VCaP (cell line): ENCODE data around the gene DPF3.

Source experiments
- H3K27ac ChIP-seq: fragments of 450-650 bp; 2 replicates; pipeline ENCODE4 v1.5.1; 2017
- CTCF ChIP-seq: fragments of 450-650 bp; conservative IDR thresholded peaks from 2 replicates; pipeline ENCODE4 v1.5.1; 2017; ENCODE audit warnings: mild to moderate bottlenecking, moderate library complexity

DPF3 gene

GRCh38 chr14:72740504-72740961, 153.4 kb downstream of the DPF3 start:
- no peak for TF ChIP-seq CTCF
- H3K27ac ChIP-seq: no peak overlapping the region

- H3K27ac ChIP-seq: no peak overlapping the region
- TF ChIP-seq CTCF: no peak
These were observed 154.2 kb downstream of the DPF3 start for GRCh38 chr14:72739446-72740405.

GRCh38 chr14:72738161-72738611, 155.7 kb downstream of the DPF3 start:
- no peak overlapping the region for H3K27ac ChIP-seq

GRCh38 chr14:72737560-72737943, 156.3 kb downstream of the DPF3 start:
- no peak for TF ChIP-seq CTCF

More at GRCh38 chr14:72738161-72738611, 155.7 kb downstream of the DPF3 start:
- TF ChIP-seq CTCF: no peak

GRCh38 chr14:72736786-72737559, 156.9 kb downstream of the DPF3 start:
- no peak for TF ChIP-seq CTCF
- H3K27ac ChIP-seq: no peak overlapping the region

More at GRCh38 chr14:72737560-72737943, 156.3 kb downstream of the DPF3 start:
- H3K27ac ChIP-seq: no peak overlapping the region

- no peak overlapping the region for H3K27ac ChIP-seq
- TF ChIP-seq CTCF: no peak
These were observed 157.6 kb downstream of the DPF3 start for GRCh38 chr14:72736308-72736707.
